WTC11 (cell line): ENCODE results near the gene FASTKD1.

Source experiments
- CREM ChIP-seq: sonication (generic); formaldehyde crosslinking; IDR thresholded peaks from 2 replicates; pipeline ENCODE4 v1.8.1; 2022; ENCODE audit warnings: mild to moderate bottlenecking, missing genetic modification reagents, moderate library complexity
- CTCF ChIP-seq: fragments of 200-600 bp; IDR thresholded peaks from 2 replicates; pipeline ENCODE4 v1.8.0; 2022; ENCODE audit warnings: antibody characterized with exemption
- NFE2L1 ChIP-seq: sonication (generic); formaldehyde crosslinking; IDR thresholded peaks from 2 replicates; pipeline ENCODE4 v1.8.1; 2023; ENCODE audit warnings: missing genetic modification reagents
- SMAD4 ChIP-seq: sonication (generic); formaldehyde crosslinking; IDR thresholded peaks from 2 replicates; pipeline ENCODE4 v1.8.0; 2022; ENCODE audit warnings: mild to moderate bottlenecking, missing genetic modification reagents
- USF2 ChIP-seq: sonication (generic); formaldehyde crosslinking; IDR thresholded peaks from 2 replicates; pipeline ENCODE4 v1.8.1; 2023; ENCODE audit warnings: mild to moderate bottlenecking, missing genetic modification reagents, moderate library complexity
- ZNF219 ChIP-seq: sonication (generic); formaldehyde crosslinking; IDR thresholded peaks from 2 replicates; pipeline ENCODE4 v1.8.0; 2023; ENCODE audit warnings: missing genetic modification reagents, mild to moderate bottlenecking, borderline replicate concordance
- ZNF416 ChIP-seq: fragments of 250-450 bp; sonication (Bioruptor Pico); IDR thresholded peaks from 2 replicates; pipeline ENCODE4 v1.9.0; 2021; ENCODE audit warnings: mild to moderate bottlenecking, inconsistent platforms
- TF ChIP-seq, protein P1 (sequence below): sonication (generic); formaldehyde crosslinking; IDR thresholded peaks from 2 replicates; pipeline ENCODE4 v1.8.1; 2023; ENCODE audit warnings: mild to moderate bottlenecking, moderate library complexity, missing genetic modification reagents
- TF ChIP-seq, protein P2 (sequence below): sonication (generic); formaldehyde crosslinking; conservative IDR thresholded peaks from 2 replicates; pipeline ENCODE4 v1.8.1; 2023; ENCODE audit warnings: mild to moderate bottlenecking, low read depth, missing genetic modification reagents, moderate library complexity
- TF ChIP-seq, protein P3 (sequence below): sonication (generic); formaldehyde crosslinking; IDR thresholded peaks from 2 replicates; pipeline ENCODE4 v1.8.0; 2022; ENCODE audit warnings: mild to moderate bottlenecking, missing genetic modification reagents

- TF ChIP-seq, protein P1, sequence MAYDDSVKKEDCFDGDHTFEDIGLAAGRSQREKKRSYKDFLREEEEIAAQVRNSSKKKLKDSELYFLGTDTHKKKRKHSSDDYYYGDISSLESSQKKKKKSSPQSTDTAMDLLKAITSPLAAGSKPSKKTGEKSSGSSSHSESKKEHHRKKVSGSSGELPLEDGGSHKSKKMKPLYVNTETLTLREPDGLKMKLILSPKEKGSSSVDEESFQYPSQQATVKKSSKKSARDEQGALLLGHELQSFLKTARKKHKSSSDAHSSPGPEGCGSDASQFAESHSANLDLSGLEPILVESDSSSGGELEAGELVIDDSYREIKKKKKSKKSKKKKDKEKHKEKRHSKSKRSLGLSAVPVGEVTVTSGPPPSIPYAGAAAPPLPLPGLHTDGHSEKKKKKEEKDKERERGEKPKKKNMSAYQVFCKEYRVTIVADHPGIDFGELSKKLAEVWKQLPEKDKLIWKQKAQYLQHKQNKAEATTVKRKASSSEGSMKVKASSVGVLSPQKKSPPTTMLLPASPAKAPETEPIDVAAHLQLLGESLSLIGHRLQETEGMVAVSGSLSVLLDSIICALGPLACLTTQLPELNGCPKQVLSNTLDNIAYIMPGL (CRISPR knock-in tag): no peak
- TF ChIP-seq USF2 (CRISPR knock-in tag) (no peak), CTCF (no peak), CREM (no peak), SMAD4 (CRISPR knock-in tag) (no peak), ZNF416 (CRISPR knock-in tag) (no peak), ZNF219 (CRISPR knock-in tag) (no peak), NFE2L1 (no peak)
- TF ChIP-seq, protein P2, sequence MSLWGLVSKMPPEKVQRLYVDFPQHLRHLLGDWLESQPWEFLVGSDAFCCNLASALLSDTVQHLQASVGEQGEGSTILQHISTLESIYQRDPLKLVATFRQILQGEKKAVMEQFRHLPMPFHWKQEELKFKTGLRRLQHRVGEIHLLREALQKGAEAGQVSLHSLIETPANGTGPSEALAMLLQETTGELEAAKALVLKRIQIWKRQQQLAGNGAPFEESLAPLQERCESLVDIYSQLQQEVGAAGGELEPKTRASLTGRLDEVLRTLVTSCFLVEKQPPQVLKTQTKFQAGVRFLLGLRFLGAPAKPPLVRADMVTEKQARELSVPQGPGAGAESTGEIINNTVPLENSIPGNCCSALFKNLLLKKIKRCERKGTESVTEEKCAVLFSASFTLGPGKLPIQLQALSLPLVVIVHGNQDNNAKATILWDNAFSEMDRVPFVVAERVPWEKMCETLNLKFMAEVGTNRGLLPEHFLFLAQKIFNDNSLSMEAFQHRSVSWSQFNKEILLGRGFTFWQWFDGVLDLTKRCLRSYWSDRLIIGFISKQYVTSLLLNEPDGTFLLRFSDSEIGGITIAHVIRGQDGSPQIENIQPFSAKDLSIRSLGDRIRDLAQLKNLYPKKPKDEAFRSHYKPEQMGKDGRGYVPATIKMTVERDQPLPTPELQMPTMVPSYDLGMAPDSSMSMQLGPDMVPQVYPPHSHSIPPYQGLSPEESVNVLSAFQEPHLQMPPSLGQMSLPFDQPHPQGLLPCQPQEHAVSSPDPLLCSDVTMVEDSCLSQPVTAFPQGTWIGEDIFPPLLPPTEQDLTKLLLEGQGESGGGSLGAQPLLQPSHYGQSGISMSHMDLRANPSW: no peak
- TF ChIP-seq, protein P3, sequence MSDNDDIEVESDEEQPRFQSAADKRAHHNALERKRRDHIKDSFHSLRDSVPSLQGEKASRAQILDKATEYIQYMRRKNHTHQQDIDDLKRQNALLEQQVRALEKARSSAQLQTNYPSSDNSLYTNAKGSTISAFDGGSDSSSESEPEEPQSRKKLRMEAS (CRISPR knock-in tag): no peak
Measured at GRCh38 chr2:169525434-169525833, 48.2 kb downstream of the FASTKD1 start.
